AG04450 (cell line): Measurements from ENCODE around the gene MDH1B. TPM values are rescaled to one million over a fixed set of nuclear protein-coding genes. Genes with fewer than 3 reads are reported as not detected.

Experiments used
- CTCF ChIA-PET: fragments of 300-600, 350-600 bp; formaldehyde crosslinking; extraction: SDS; loops from one replicate; lab custom pipeline; 2022; ENCODE audit warnings: antibody characterized with exemption, inconsistent platforms; lab: Charles Lee
- POLR2A ChIA-PET: fragments of 350-600 bp; formaldehyde crosslinking; extraction: SDS; loops from one replicate; lab custom pipeline; 2021; ENCODE audit warnings: antibody characterized with exemption, inconsistent platforms; lab: Yijun Ruan, JAX
- DNase-seq: peaks from one replicate; pipeline ENCODE4 v3.0.0-alpha.2; 2011; ENCODE audit warnings: low read depth, low spot score
- H3K27ac ChIP-seq: one replicate; pipeline ENCODE4 v1.5.1; 2012; ENCODE audit warnings: low read depth, low read length, control low read depth
- H3K27me3 ChIP-seq: one replicate; pipeline ENCODE4 v1.6.0; 2012; ENCODE audit warnings: low read length; ENCODE audit not compliant: control insufficient read depth, insufficient read depth
- H3K4me3 ChIP-seq: 2 replicates; pipeline ENCODE4 v1.5.1; 2011; ENCODE audit warnings: mild to moderate bottlenecking, low read depth, low read length, control low read depth
- H3K9me3 ChIP-seq: 2 replicates; pipeline ENCODE4 v1.5.1; 2012; ENCODE audit warnings: low read length; ENCODE audit not compliant: control insufficient read depth, insufficient read depth
- CTCF ChIP-seq: IDR thresholded peaks from 2 replicates; pipeline ENCODE4 v1.5.1; 2011; ENCODE audit warnings: low read depth, low read length, control low read depth, inconsistent platforms
- polyA plus RNA-seq: library from polyadenylated mRNA; depleted of rRNA; stranded (reverse); fragments of >200 nt; gene quantifications from 2 replicates; pipeline ENCODE4 v1.2.3, GENCODE V29; 2011

Gene MDH1B
- polyA plus RNA-seq, 1 experiment: 1.3 TPM

- no peak overlapping the region for H3K27ac ChIP-seq
- CTCF ChIA-PET: interaction anchor here (0.8 to 5.7 kb wide), 3 partner anchors 10 to 89 kb away, joined by 4 to 48 read pairs (median 4); no protein-coding TSS in a partner anchor
Measured at GRCh38 chr2:206784559-206785353, 19.6 kb upstream of the MDH1B start.

GRCh38 chr2:206783718-206784117 lies 18.6 kb upstream of the MDH1B start:
- Histone ChIP-seq H3K4me3 (no peak overlapping the region), H3K9me3 (no peaks in the 10 kb centered on the region), H3K27ac (no peak overlapping the region), H3K27me3 (no peaks in the 10 kb centered on the region)
- ChIA-PET CTCF (interaction anchor here (0.8 to 5.7 kb wide), 8 partner anchors 7 to 88 kb away, joined by 3 to 78 read pairs (median 13); partner anchors contain the start of genes FASTKD2 and MDH1B), POLR2A (no interaction called here)
- TF ChIP-seq CTCF: peak; percentile 66
- DNase-seq: no peak

More at GRCh38 chr2:206784559-206785353, 19.6 kb upstream of the MDH1B start:
- no peak for TF ChIP-seq CTCF
- Histone ChIP-seq H3K9me3 (no peaks in the 10 kb centered on the region), H3K27me3 (no peaks in the 10 kb centered on the region), H3K4me3 (no peak overlapping the region)
- POLR2A ChIA-PET: no interaction called here
- DNase-seq: no peak

- no peak for DNase-seq
- TF ChIP-seq CTCF: no peak
- Histone ChIP-seq H3K4me3 (no peak overlapping the region), H3K27me3 (no peaks in the 10 kb centered on the region), H3K9me3 (no peaks in the 10 kb centered on the region), H3K27ac (no peak overlapping the region)
- ChIA-PET POLR2A (no interaction called here), CTCF (interaction anchor here (0.6 to 5.7 kb wide), 11 partner anchors 10 to 388 kb away, joined by 3 to 78 read pairs (median 8); partner anchors contain the start of genes FASTKD2 and MDH1B)
Measured at GRCh38 chr2:206780671-206781070, 15.5 kb upstream of the MDH1B start.

GRCh38 chr2:206776432-206776831 lies 11.3 kb upstream of the MDH1B start:
- Histone ChIP-seq H3K9me3 (no peaks in the 10 kb centered on the region), H3K27me3 (no peaks in the 10 kb centered on the region), H3K4me3 (no peak overlapping the region), H3K27ac (no peak overlapping the region)
- POLR2A ChIA-PET: no interaction called here
- CTCF ChIA-PET: interaction anchor here (1.3 kb wide), 1 partner anchor 81 kb away, joined by 4 read pairs; no protein-coding TSS in a partner anchor
- DNase-seq: no peak
- no peak for TF ChIP-seq CTCF

GRCh38 chr2:206774871-206775270 lies 9.7 kb upstream of the MDH1B start:
- ChIA-PET POLR2A (no interaction called here), CTCF (interaction anchor here (1.0 kb wide), 1 partner anchor 10 kb away, joined by 4 read pairs; no protein-coding TSS in a partner anchor)
- no peak for DNase-seq
- no peaks in the 10 kb centered on the region for H3K9me3 ChIP-seq
- H3K4me3 ChIP-seq: no peak overlapping the region
- no peak overlapping the region for H3K27ac ChIP-seq
- H3K27me3 ChIP-seq: no peaks in the 10 kb centered on the region
- no peak for TF ChIP-seq CTCF
